ENCODE results near the gene CCDC57.
"Not testable (repeated sequence)": the region's sequence is repeated elsewhere in the genome, so short reads cannot be mapped to it uniquely, and the experiment has no call there.

Gene CCDC57

DNA sequence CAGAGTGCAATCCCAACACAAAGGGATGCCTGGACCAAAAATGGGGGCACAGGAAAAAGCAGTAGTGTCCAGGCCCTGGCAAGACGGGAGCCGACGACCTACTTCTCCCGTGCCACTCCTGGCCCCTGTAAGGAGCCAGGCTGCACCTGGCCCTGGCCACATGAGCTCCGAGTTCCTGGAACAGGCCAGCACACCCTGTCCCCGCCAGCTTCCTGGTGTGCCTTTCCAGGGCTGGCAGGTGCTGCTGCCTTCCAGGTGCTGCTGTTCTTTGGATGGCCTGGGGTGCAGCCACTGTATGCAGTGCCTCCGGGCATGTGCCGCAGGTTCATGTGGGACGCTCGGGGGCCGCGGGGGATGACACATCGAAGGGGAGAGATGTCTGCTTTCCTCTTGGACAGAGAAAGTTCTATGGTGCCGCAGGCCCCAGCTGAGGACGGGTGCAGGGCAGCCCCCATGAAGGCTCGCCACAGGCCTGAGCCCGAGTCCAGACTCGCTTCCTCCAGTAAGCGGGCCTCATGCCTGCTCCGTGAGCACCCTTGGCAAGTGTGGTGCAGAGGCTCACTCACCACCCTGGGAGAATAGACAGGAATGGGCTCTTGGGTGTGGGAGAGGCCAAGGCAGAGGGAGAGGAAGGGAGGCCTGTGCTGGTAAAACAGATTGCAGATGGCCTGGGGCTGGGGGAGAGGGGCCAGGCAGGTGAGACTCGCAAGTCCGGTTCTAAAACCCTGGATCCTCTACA, 59.9 kb downstream of the CCDC57 start:
- DNase-seq (ENCODE audit: low read depth) = no peak

DNA sequence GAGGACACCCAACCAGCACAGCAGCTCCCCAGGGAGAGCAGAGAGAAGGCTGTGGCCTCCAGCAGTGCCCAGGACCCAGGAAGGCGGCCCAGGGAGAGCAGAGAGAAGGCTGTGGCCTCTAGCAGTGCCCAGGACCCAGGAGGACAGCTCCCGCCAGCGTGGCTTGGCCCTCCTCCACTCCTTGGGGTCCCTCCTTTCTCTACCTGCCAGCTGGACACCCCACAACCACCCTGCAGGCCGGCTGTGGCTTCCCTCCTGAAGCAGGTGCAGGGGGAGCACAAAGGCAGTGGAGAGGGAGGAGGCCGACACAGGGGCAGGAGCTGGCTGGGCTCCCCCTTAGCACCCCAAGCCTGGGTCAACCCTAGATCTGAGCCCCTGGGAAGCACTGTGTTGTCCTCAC, 60.5 kb downstream of the CCDC57 start:
- DNase-seq (ENCODE audit: low read depth) = no peak

DNA sequence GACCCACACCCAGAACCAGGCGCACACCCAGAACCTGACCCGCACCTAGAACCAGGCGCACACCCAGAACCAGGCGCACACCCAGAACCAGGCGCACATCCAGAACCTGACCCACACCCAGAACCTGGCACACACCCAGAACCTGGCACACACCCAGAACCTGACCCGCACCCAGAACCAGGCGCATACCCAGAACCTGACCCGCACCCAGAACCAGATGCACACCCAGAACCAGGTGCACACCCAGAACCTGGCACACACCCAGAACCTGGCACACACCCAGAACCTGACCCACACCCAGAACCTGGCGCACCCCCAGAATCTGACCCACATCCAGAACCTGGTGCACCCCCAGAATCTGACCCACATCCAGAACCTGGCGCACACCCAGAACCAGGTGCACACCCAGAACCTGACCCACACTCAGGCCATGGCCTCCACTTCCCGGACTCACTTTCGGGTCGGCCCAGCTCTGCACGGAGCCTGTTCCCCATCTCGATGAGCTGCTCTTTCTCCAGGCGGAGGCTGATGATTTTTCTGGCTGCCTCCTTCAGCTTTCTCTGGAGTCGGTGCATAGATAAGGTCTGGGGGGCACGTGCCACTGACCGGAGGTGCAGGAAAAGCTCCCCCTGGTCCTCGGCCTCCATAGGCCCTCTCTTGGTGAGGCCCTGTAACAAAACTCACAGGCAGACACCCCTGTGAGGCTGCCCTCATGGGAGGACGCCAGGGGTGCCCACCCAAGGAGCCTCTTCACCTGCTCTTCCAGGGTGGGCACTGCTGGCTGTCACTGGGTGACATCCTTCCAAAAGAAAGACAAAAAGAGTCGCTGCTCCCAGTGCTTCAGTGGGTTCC, 61.3 kb downstream of the CCDC57 start:
- no peak for DNase-seq (ENCODE audit: low read depth)

DNA sequence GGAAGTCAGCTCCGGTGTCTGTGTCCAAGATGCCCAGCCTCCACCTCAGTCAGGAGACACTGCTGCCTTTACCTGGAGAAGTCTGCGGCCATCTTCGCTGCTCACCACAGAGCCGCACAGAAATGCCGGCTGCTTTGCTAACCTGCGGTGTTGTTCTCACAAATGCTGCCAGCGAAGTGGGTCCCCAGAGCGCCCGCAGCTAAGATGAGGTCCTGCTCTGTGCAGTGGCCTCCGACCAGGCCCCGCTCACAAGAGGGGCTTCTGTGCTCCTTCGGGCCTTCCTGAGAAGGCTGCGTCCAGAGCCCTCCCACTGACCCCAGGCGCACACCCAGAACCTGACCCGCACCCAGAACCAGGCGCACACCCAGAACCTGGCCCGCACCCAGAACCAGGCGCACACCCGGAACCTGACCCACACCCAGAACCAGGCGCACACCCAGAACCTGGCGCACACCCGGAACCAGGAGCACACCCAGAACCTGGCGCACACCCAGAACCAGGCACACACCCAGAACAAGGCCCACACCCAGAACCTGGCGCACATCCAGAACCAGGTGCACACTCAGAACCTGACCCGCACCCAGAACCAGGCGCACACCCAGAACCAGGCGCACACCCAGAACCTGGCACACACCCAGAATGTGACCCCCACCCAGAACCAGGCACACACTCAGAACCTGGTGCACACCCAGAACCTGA, 63.1 kb downstream of the CCDC57 start:
- no peak for DNase-seq (ENCODE audit: low read depth)

DNA sequence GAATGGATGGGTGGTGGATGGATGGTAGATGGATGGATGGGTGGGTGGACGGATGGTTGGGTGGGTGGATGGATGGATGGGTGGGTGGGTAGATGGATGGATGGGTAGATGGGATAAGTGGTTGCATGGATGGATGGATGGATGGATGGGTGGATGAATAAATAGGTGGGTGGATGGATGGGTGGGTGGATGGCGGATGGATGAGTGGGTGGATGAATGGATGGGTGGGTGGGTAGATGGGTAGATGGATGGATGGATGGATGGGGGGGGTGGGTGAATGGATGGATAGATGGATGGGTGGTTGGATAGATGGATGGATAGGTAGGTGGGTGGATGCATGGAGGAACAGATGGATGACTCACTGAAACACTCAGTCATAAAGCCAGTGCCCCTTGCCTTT, 63.6 kb downstream of the CCDC57 start:
- no peak for DNase-seq (ENCODE audit: low read depth)

DNA sequence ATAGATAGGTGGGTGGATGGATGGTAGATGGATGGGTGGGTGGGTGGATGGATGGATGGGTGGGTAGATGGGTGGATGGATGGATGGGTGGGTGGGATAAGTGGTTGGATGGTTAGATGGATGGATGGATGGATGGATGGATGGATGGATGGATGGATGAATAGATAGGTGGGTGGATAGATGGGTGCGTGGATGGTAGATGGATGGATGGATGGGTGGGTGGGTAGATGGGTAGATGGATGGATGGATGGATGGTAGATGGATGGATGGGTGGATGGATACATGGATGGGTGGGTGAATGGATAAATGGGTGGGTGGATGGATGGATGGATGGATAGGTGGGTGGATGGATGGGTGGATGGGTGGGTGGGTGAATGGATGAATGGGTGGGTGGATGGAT, 64.6 kb downstream of the CCDC57 start:
- no peak for DNase-seq (ENCODE audit: low read depth)

DNA sequence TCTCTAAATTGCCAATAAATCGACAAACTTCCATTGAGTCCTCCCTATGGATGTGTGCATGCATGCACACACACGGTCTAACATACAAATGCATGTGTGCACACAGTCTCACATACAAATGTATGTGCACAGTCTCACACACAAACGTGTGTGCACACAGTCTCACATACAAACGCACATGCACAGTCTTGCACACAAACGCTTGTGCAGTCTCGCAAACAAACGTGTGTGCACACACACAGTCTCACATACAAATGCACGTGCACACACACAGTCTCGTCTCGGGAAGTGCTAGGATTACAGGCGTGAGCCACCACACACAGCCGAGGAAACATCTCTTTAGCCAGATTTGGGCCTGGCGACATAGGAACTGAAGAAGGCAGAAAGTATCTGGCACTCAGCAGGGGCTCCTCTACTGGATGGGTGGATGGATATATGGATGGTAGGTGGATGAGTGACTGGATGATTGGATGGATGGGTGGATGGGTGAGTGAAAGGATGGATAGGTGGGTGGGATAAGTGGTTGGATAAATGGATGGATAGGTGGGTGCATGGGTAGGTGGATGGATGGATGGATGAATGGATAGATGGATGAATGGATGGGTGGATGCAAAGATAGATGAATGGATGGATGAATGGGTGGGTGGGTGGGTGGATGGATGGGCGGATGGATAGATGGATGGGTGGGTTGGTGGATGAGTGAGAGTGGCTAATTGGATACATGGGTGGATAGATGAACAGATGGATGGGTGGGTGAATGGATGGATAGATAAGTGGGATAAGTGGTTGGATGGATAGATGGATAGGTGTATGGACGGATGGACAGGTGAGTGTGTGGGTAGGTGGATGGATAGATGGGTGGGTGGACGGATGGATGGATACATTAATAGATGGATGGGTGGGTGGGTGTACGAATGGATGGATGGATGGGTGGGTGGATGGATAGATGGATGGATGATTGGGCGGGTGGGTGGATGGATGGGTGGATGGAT, 65.7 kb downstream of the CCDC57 start:
- DNase-seq (ENCODE audit: low read depth) = no peak

DNA sequence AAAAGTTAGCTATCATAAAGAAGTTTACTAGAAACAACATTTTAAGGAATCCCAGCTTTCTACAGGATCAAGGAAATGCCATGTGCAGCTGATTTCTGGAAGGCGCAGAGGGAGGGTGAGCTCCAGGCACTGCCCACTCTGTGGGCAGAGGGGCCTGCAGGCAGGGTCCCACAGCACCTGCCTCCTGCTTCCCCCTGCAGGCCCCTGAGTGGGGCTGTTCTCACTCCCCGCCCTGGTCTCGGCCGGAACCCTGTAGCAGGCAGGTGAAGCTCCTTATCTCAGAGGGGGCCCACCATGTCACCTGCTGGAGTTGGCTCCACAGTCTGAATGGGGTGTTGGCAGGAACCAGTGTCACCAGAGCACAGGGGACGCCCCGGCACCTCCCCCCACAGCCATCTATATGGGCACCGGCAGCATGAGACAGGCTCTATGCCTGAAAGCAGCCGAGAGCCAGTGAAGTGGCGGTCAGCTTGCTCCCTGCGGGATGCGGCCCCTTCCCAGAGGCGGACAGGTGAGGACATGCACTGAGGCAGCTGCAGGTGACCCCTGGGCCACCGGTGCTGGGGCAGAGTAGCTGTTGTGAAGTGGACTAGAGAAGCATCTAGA, 67.0 kb downstream of the CCDC57 start:
- no peak for DNase-seq (ENCODE audit: low read depth)

DNA sequence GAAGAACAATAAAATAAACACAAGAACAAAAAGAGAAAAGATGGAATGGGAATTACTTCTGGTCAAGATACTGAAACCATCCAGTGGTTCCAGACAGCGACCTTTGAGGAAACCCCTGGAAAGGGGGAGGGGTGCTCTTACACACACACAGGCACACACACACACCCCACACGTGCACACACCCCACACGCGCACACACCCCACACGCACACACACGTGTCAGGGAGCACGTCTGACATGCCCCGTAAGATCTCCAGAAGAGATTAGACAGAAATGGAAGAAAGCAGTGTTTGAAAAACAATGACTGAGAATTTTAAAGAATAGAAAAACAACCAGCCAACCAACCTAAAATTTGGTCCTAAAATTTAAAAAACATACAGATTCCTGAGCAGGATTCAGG, 69.3 kb downstream of the CCDC57 start:
- no peak for DNase-seq (ENCODE audit: low read depth)

DNA sequence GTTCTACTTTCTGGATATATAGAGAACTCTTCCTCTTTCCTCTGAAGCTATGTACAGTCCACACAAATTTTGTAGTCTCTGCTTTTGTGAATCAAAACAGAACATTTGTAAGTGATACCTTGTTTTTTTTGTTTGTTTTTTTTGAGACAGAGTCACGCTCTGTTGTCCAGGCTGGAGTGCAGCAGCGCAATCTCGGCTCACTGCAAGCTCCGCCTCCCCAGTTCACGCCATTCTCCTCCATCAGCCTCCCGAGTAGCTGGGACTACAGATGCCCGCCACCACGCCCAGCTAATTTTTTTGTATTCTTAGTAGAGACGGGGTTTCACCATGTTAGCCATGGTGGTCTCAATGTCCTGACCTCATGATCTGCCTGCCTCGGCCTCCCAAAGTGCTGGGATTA, 72.7 kb downstream of the CCDC57 start:
- DNase-seq (ENCODE audit: low read depth) = not testable (repeated sequence)

DNA sequence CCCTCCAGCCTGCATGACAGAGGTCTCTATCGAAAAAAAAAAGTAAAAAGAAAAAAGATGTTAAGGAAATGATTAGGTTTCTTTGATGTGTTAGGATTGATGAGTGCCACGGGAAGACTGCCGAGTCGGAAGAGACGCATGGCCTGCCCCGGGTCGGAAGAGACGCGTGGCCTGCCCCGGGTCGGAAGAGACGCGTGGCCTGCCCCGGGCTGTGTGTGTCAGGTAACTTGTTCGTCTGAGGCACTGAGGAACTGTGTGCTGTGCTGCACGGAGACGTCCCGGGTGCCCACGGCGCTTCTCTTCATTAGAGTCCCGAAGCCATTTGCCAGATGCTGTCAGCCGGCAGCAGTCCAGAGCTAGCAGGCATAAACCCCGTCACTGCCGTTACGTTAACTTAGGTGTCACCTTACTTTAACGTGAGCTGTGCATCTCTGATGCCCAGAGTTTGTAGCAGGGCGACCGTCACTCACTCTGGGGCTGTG, 74.1 kb downstream of the CCDC57 start:
- DNase-seq (ENCODE audit: low read depth) = no peak

DNA sequence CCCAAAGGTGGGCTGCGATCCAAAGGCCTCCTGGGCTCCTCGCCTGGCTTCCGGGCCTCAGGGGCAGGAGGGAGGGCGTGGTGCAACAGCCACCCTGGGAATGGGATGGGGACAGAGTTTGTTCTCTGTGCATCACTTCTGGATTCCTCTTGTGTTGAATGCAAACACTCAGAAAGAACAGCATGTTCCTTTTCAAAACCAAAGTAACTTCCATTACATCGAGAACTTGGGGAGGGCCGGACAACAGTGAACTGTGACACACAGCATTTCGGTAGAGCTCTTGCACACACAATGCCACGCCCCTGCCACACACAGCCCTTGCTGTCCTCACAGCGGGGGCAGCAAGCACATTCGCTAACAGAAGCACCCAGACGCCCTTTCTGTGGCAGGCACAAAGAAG, 78.5 kb downstream of the CCDC57 start:
- no peak for DNase-seq (ENCODE audit: low read depth)

DNA sequence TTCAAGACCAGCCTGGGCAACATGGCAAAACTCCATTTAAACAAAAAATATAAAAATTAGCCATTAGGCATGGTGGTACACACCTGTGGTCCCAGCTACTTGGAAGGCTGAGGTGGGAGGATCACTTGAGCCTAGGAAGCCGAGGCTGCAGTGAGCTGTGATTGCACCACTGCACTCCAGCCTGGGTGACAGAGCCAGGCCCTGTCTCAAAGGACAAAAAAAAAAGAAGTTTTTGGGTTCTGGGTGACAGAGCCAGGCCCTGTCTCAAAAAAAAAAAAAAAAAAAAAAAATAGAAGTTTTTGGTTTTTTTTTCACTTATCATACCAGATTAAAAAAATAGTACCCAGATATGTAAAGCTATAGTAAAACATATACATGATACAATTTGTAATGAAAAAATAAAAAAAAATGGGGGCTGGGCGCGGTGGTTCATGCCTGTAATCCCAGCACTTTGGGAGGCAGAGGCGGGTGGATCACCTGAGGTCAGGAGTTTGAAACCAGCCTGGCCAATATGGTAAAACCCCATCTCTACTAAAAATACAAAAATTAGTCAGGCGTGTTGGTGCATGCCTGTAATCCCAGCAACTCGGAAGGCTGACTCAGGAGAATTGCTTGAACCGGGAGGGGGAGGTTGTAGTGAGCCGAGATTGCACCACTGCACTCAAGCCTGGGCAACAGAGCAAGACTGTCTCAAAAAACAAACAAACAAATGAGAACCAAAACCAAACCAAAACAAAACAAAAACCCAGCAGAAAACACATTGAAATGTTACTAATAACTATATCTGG, 79.3 kb downstream of the CCDC57 start:
- DNase-seq (ENCODE audit: low read depth) = not testable (repeated sequence)

DNA sequence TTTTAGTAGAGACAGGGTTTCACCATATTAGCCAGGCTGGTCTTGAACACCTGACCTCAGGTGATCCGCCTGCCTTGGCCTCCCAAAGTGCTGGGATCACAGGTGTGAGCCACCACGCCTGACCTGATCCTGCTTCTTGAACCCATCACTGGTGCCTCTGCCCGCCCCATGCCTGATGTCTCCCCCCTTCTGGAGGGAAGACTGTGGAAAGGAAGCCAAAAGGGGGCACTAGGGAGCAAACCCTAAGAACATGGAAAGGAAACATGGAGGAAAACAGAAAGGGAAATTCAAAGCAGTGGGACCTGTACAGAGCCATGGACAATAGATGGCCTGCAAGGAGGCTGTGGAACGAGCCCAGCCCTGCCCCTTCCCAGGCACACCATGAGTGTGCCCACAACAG, 83.5 kb downstream of the CCDC57 start:
- no peak for DNase-seq (ENCODE audit: low read depth)

DNA sequence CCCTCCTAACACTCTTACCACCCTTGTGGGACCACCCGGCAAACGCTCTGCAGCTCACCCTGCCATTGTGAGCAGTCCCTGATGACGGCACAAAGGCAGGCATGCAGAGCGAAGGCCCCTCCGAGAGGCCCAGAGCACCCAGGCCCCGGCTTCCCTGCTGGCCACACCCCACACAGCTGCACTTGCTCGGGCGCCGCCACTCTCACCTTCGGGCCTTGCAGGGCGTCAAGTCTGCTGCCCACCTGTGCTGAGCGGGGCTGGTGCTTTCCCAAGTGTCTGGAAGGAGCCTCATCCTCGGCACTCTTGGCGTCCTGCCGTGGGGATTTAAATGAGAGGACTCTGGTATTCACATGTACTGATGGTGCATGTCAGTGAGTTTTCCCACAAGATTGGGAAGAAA, 84.4 kb downstream of the CCDC57 start:
- DNase-seq (ENCODE audit: low read depth) = no peak

DNA sequence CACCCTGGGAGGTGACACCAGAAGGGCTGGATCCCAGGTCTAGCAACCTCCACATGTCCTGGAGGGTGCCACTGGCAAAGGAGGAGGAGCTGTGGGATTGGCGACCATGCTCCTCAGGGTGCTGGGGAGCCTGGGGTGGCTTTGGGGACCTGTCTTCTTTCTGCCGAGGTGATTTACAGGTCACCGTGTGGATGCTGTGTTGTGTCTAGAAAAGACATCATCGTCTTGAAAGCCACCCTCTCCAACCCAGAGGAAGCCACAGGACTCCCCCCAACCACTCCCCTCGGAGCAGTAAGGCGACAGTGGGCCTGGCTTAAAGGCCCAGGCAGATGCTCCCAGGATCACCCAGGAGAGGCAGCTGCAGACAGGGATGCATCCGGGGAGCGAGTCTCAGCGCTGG, 84.9 kb downstream of the CCDC57 start:
- DNase-seq (ENCODE audit: low read depth) = no peak

DNA sequence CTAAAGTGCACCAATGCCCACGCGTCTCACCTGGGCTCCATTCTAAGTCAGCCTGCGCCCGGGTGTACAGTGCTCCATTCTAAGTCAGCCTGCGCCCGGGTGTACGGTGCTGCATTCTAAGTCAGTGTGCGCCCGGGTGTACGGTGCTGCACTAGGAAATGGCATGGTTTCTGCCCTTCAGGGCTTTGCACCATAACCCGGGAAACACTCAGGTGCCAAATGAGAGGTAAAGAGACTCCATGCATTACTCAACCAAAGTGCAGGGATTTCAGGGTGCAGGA, 85.4 kb downstream of the CCDC57 start:
- DNase-seq (ENCODE audit: low read depth) = no peak

DNA sequence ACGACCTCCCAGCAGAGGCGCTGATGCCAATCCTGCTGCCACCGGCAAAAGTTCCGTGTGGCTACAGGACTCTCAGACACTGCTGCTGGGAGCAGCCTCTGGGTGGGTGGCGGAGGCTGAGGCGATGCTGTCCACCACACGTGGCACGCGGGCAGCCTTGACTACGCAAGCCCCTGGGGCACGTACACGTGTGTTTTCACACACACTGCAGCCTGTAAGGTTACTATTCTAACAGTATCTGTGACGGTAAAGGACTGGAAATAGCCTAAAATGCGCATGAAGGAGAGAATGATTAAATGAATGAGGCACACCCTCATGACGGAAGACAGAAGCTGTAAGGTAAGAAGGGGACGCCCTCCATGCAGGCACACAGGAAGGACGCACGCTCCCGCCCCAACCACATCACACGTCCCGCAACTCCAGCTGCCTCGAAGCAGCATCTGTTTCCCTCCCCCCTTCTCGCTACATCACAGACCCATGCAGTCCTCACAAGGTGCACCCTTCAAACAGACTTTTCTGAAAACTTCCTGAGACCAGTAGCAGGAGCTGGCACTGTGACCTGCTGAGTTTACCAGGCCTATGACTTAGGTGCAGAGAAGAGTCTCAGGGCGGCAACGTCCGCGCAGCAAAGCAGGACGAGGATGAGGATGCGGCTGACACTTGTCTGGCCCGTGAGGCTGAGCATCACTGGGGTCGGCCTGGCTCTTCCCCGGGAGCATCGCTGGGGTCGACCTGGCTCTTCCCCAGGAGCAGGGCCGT, 85.9 kb downstream of the CCDC57 start:
- DNase-seq (ENCODE audit: low read depth) = peak; percentile 51

DNA sequence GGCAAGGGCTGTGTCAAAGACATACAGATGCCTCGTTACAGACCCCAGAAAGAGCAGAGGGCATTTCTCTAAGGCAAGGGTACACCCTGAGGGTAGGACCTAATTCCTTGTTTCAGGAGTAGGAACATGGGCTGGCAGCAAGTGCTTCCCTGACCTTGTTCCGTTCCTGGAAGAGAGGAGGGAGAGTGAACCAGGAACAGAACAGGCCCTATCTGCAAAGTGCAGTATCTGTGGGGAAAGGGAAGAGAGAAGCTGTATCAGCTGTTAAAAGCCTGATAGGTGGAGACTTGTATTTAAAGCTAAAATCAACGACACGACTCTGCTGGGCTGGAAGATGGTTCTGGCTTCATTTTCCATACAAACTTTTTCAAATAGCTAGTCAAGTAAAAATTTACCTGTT, 88.5 kb downstream of the CCDC57 start:
- DNase-seq (ENCODE audit: low read depth) = no peak

All from activated T-cell treated with anti-CD3 and anti-CD28 coated beads for 48 hours (primary cell).